ENCODE data around the gene TNIK.

- no peak for TF ChIP-seq CTCF (conservative IDR thresholded peaks at IDR 0.05; ENCODE audit: low read length)
- no peak for TF ChIP-seq EZH2phosphoT487 (IDR thresholded peaks at IDR 0.05; ENCODE audit: borderline replicate concordance)
Observed at GRCh38 chr3:171464462-171464861, 4.3 kb upstream of the TNIK start.

Data from Loucy (cell line).